PC-9 (cell line): ENCODE results near the gene CHST1.

Source experiments
- EZH2 ChIP-seq: fragments of 200-600 bp; sonication (generic); IDR thresholded peaks from 2 replicates; pipeline ENCODE4 v1.8.0; 2017; ENCODE audit warnings: antibody characterized with exemption, low read depth
- TF ChIP-seq, protein P1 (sequence below): fragments of 200-600 bp; sonication (generic); conservative IDR thresholded peaks from 2 replicates; pipeline ENCODE4 v1.6.1; 2017; ENCODE audit warnings: mixed run types, antibody characterized with exemption, mild to moderate bottlenecking, moderate library complexity

DNA sequence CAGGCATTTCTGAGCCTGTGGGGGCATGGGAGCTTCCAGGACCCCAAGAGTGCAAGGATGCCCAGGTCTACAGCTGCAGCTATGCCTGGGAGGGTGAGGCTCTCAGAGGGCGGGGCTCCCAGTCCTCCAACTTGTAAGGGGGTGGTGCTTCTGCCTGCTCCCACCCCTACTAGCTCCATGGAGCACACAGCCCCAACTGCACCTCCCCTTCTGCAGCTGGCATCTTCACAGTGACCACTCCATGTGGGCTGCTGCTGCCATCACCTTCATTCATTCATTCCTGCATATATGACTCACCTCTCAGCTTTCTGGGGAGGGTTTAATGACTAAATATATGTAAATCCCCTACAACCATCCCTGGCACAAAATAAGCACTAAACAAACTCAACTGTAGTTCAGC, 43.8 kb downstream of the CHST1 start:
- TF ChIP-seq, protein P1, sequence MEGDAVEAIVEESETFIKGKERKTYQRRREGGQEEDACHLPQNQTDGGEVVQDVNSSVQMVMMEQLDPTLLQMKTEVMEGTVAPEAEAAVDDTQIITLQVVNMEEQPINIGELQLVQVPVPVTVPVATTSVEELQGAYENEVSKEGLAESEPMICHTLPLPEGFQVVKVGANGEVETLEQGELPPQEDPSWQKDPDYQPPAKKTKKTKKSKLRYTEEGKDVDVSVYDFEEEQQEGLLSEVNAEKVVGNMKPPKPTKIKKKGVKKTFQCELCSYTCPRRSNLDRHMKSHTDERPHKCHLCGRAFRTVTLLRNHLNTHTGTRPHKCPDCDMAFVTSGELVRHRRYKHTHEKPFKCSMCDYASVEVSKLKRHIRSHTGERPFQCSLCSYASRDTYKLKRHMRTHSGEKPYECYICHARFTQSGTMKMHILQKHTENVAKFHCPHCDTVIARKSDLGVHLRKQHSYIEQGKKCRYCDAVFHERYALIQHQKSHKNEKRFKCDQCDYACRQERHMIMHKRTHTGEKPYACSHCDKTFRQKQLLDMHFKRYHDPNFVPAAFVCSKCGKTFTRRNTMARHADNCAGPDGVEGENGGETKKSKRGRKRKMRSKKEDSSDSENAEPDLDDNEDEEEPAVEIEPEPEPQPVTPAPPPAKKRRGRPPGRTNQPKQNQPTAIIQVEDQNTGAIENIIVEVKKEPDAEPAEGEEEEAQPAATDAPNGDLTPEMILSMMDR = no peak
- no peak for TF ChIP-seq EZH2
